ENCODE results near the gene EIF4A2. TPM values are rescaled to one million over a fixed set of nuclear protein-coding genes. Genes with fewer than 3 reads are reported as not detected.

The EIF4A2 gene
- polyA plus RNA-seq (2011; rRNA removed) (498 and 774 TPM in 2 replicates), polyA minus RNA-seq (2011; rRNA and poly(A)+ RNA removed) (260 and 394 TPM in 2 replicates)

DNA sequence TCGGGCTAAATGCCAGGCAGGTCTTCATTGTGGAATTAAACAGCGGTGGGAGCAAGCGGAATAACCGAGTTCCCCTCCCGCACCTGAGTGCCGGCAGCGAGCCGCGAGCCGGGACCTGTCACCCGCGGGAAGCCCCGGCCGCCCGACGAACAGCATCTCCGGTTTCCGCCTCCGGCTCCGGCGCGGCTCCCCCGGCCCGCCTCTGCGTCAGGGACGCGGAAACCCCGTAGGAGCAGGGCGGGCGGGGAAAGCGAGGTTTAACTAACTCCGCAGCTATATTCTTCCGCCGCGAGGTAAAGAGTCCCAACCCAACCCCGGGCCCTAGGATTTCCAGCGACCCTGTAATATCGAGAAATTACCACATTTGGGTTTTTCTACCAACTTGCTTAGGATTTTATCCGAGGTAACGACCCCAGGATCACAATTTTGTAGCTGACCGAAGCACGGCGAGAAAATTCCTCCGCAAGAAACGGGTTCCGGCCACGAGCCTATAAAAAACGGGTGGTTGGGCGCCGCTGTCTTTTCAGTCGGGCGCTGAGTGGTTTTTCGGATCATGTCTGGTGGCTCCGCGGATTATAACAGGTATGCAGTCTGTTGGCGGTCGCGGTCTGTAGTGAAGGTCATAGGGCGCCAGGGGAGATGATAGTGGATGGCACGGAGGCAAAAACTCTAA is at the start of gene EIF4A2:
TSS of gene EIF4A2 (plus strand) at position 520 of the 673 bp plus-strand sequence. CDS start at position 554, 34 bp downstream.
- Histone ChIP-seq H3K9me3 (ENCODE audit: control insufficient read depth, insufficient read depth, low read length) (0 out of 2 replicates have a peak, but pooled peaks cover 4% of the 10 kb centered on the region), H3K4me3 (ENCODE audit: low read depth, low read length) (peak within 1 kb of the TSS; percentile 100), H3K27ac (ENCODE audit: low read depth, low read length) (peak within 1 kb of the TSS; percentile 98), H3K27me3 (ENCODE audit: control insufficient read depth, insufficient read depth, low read length) (no peaks in the 10 kb centered on the region)
- ChIA-PET CTCF (interaction anchor here (0.5 to 3.8 kb wide), 4 partner anchors 38 to 194 kb away, joined by 3 to 15 read pairs (median 4); no protein-coding TSS in a partner anchor), POLR2A (interaction anchor here (0.6 to 2.7 kb wide), 25 partner anchors 9 to 846 kb away, joined by 3 to 36 read pairs (median 5); partner anchors contain the start of genes DNAJB11, ETV5, RPL39L and TBCCD1)
- TF ChIP-seq, protein P1, sequence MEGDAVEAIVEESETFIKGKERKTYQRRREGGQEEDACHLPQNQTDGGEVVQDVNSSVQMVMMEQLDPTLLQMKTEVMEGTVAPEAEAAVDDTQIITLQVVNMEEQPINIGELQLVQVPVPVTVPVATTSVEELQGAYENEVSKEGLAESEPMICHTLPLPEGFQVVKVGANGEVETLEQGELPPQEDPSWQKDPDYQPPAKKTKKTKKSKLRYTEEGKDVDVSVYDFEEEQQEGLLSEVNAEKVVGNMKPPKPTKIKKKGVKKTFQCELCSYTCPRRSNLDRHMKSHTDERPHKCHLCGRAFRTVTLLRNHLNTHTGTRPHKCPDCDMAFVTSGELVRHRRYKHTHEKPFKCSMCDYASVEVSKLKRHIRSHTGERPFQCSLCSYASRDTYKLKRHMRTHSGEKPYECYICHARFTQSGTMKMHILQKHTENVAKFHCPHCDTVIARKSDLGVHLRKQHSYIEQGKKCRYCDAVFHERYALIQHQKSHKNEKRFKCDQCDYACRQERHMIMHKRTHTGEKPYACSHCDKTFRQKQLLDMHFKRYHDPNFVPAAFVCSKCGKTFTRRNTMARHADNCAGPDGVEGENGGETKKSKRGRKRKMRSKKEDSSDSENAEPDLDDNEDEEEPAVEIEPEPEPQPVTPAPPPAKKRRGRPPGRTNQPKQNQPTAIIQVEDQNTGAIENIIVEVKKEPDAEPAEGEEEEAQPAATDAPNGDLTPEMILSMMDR (IDR thresholded peaks at IDR 0.05; ENCODE audit: low read depth, low read length): no peak
- DNase-seq (ENCODE audit: low read depth, low spot score): peak; percentile 78

DNA sequence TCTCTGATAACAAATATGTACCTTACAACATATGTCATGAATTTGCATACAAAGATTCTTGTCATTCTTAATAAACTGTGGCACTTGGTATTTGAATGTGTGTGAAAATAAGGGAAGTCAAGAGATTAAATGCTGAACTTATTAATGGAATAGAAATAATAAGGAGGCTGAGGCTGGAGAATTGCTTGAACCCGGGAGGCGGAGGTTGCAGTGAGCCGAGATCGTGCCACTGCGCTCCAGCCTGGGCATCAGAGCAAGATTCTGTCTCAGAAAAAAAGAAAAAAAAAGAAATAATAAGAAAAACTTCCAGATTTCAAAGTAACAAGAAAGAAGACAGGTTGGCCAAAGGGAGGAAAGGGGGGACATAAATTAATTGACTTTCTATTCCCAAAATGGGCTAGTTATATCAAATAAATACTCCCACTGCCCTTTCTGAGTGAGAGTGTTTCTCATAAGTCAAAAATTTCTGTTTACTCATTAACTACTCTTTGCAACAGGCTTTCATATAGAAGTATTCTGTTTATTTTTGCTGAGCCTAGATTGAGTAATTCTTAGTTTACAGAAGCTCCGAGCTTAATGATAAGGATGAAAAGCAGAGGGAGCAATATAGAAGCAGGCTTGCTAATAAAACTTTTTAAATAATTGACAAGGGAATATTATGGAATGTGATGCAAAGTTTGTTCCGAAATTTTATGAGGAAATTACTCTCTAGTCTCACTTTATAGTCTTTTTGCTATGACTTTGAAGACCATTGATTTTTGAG is 40.6 kb upstream of the EIF4A2 start:
- Histone ChIP-seq H3K27ac (ENCODE audit: low read depth, low read length) (no peak overlapping the region), H3K4me3 (ENCODE audit: low read depth, low read length) (no peak overlapping the region), H3K9me3 (ENCODE audit: control insufficient read depth, insufficient read depth, low read length) (no peaks in the 10 kb centered on the region), H3K27me3 (ENCODE audit: control insufficient read depth, insufficient read depth, low read length) (peaks cover 2% of the 10 kb centered on the region)
- CTCF ChIA-PET: no interaction called here
- no peak for DNase-seq (ENCODE audit: low read depth, low spot score)
- POLR2A ChIA-PET: interaction anchor here (1.3 kb wide), 1 partner anchor 41 kb away, joined by 3 read pairs; the partner anchor contains the start of gene EIF4A2
- TF ChIP-seq, protein P1 (IDR thresholded peaks at IDR 0.05; ENCODE audit: low read depth, low read length): no peak

DNA sequence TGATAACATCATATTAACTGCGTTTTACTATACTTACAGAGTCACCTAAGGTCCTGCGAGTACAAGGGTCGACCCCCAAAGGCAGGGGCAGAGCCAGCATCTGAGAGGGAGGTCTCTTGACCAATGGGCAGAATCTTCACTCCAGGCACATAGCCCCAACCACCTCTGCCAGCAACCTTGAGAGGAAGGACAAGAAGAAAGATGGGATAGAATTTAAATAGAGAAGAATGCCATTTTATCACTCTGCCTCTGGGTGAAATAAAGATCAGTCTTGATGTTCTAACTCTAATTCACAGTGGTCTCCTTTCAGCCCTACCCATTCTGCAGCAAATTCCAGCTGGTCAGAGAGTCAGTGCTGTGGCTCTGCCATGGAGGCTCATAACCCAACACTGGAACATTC is 39.7 kb upstream of the EIF4A2 start:
- ChIA-PET POLR2A (interaction anchor here (1.3 kb wide), 1 partner anchor 40 kb away, joined by 3 read pairs; the partner anchor contains the start of gene EIF4A2), CTCF (no interaction called here)
- no peaks in the 10 kb centered on the region for H3K9me3 ChIP-seq (ENCODE audit: control insufficient read depth, insufficient read depth, low read length)
- H3K27ac ChIP-seq (ENCODE audit: low read depth, low read length): no peak overlapping the region
- H3K4me3 ChIP-seq (ENCODE audit: low read depth, low read length): no peak overlapping the region
- TF ChIP-seq, protein P1 (IDR thresholded peaks at IDR 0.05; ENCODE audit: low read depth, low read length): no peak
- peaks cover 2% of the 10 kb centered on the region for H3K27me3 ChIP-seq (ENCODE audit: control insufficient read depth, insufficient read depth, low read length)
- DNase-seq (ENCODE audit: low read depth, low spot score): no peak

DNA sequence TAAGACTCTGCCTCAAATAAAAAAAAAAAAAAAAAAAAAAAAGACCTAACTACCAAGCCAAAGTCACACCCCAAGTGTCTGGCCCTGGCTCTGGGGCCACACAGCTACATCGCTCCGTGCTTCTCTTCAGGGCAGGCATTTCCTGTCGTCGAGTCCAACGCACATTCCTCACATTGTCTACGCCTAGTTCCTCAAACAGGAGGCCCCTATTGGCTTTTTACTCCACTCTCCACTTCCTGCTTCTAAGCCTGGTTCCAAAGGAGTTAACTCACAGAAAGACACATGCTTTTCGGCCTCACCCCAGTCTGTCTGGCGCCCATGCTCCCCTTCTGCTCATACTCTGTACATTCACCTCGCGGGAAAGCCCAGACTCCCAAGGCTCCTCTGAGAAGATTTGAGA is 37.4 kb upstream of the EIF4A2 start:
- Histone ChIP-seq H3K27me3 (ENCODE audit: control insufficient read depth, insufficient read depth, low read length) (no peaks in the 10 kb centered on the region), H3K4me3 (ENCODE audit: low read depth, low read length) (no peak overlapping the region), H3K9me3 (ENCODE audit: control insufficient read depth, insufficient read depth, low read length) (no peaks in the 10 kb centered on the region), H3K27ac (ENCODE audit: low read depth, low read length) (no peak overlapping the region)
- TF ChIP-seq, protein P1 (IDR thresholded peaks at IDR 0.05; ENCODE audit: low read depth, low read length): no peak
- ChIA-PET CTCF (interaction anchor here (0.7 to 1.8 kb wide), 2 partner anchors 103 to 132 kb away, joined by 6 to 9 read pairs; no protein-coding TSS in a partner anchor), POLR2A (interaction anchor here (1.0 kb wide), 1 partner anchor 37 kb away, joined by 3 read pairs; the partner anchor contains the start of gene EIF4A2)
- peak; percentile 18 for DNase-seq (ENCODE audit: low read depth, low spot score)
